C4-2B (cell line): ENCODE results near the gene PTPRN2.

Experiments
- H3K27ac ChIP-seq: fragments of 450-650 bp; 2 replicates; pipeline ENCODE4 v1.5.1; 2017
- CTCF ChIP-seq: fragments of 450-650 bp; conservative IDR thresholded peaks from 2 replicates; pipeline ENCODE4 v1.5.1; 2017; ENCODE audit warnings: mild to moderate bottlenecking
- ZFX ChIP-seq: fragments of 450-650 bp; IDR thresholded peaks from 2 replicates; pipeline ENCODE4 v1.6.1; 2017

The PTPRN2 gene

GRCh38 chr7:157522189-157522588, 1065.4 kb downstream of the PTPRN2 start:
- H3K27ac ChIP-seq, result no peak overlapping the region
- no peak for TF ChIP-seq ZFX
- TF ChIP-seq CTCF, result no peak

- TF ChIP-seq ZFX (no peak), CTCF (no peak)
- no peak overlapping the region for H3K27ac ChIP-seq
Observed at GRCh38 chr7:157521752-157522151, 1065.9 kb downstream of the PTPRN2 start.

- H3K27ac ChIP-seq, result no peak overlapping the region
- TF ChIP-seq CTCF (no peak), ZFX (no peak)
Observed at GRCh38 chr7:157521061-157521731, 1066.4 kb downstream of the PTPRN2 start.

- no peak overlapping the region for H3K27ac ChIP-seq
Observed at GRCh38 chr7:157520249-157520648, 1067.4 kb downstream of the PTPRN2 start.

GRCh38 chr7:157519798-157520244, 1067.8 kb downstream of the PTPRN2 start:
- no peak overlapping the region for H3K27ac ChIP-seq
- TF ChIP-seq CTCF, result no peak
- TF ChIP-seq ZFX, result no peak

More at GRCh38 chr7:157520249-157520648, 1067.4 kb downstream of the PTPRN2 start:
- TF ChIP-seq CTCF (no peak), ZFX (no peak)

GRCh38 chr7:157519246-157519645, 1068.4 kb downstream of the PTPRN2 start:
- H3K27ac ChIP-seq, result no peak overlapping the region
- TF ChIP-seq ZFX, result no peak
- TF ChIP-seq CTCF, result no peak

- no peak for TF ChIP-seq CTCF
- no peak for TF ChIP-seq ZFX
- no peak overlapping the region for H3K27ac ChIP-seq
Observed at GRCh38 chr7:157518514-157519175, 1069.0 kb downstream of the PTPRN2 start.
